Measurements from ENCODE around the gene EDRF1.
"Not testable (repeated sequence)": the region's sequence is repeated elsewhere in the genome, so short reads cannot be mapped to it uniquely, and the experiment has no call there.

EDRF1 gene, protein sequence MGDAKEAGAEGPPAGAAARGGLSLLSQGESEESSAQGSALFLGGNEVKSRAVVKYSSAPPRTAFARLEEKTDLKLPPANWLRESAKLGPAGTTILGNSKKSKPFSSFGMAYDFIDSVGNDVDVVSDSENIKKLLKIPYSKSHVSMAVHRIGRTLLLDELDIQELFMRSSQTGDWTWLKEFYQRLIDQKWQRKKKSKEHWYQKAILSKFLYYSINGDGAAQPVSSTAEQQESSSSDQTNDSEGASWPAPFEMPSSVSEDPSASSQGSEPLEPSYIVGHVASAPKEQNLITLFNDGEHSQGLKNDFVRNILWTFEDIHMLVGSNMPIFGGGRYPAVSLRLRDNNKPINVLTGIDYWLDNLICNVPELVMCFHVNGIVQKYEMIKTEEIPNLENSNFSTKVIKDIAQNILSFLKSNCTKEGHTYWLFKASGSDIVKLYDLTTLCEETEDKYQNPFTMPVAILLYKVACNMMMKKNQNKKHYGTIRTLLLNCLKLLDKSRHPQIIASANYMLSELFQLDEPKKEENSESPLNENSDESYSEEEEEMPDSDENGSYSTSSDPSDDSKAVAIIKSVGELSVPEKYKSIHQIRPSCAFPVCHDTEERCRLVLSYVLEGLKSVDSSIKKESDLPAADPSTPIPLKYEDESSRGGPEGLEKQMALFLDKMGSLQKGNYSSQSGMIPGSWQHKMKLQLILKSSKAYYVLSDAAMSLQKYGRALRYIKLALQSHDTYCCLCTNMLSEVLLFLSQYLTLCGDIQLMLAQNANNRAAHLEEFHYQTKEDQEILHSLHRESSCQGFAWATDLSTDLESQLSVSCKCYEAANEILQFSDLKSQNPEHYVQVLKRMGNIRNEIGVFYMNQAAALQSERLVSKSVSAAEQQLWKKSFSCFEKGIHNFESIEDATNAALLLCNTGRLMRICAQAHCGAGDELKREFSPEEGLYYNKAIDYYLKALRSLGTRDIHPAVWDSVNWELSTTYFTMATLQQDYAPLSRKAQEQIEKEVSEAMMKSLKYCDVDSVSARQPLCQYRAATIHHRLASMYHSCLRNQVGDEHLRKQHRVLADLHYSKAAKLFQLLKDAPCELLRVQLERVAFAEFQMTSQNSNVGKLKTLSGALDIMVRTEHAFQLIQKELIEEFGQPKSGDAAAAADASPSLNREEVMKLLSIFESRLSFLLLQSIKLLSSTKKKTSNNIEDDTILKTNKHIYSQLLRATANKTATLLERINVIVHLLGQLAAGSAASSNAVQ

DNA sequence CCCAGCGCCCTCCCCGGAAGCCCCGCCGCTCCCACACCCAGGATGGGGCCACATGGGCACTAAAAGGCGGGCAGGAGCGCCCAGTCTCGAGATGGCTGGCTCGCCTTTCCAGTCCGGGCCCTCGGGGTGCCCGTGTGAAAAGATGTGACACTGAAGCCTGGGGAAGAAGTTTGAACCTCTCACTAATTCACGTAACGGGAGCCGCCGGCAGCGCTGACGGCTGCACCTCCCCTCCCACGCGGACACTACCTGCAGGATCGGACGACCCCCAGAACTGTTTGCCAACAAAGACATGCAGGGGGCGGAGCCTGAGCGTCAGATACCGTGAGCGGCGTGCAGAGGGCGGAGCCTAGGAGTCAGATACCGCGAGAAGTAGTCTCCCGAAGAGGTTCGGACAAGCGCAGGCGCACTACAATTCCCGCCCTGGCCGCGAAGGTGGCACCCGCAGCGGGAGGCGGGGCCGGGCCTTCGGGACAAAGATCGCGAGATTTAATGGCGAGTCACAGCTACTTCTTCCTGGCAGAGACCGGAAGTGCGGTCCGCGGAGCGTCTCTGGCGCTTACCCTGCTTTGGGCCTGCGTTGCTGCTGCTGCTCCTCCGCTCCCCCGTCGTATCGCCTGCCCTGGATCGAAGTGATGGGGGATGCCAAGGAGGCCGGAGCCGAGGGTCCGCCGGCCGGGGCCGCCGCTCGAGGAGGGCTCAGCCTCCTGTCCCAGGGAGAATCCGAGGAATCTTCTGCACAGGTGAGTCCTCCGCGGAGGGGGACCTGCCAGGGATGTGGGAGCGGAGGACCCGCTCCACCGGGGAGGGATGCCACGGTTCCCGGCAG lies at the start of gene EDRF1:
EDRF1 (plus strand) TSS at position 537 of the 829 bp plus-strand sequence; CDS start at position 636, 99 bp downstream.
- DNase-seq, result peak; percentile 99 to 100

DNA sequence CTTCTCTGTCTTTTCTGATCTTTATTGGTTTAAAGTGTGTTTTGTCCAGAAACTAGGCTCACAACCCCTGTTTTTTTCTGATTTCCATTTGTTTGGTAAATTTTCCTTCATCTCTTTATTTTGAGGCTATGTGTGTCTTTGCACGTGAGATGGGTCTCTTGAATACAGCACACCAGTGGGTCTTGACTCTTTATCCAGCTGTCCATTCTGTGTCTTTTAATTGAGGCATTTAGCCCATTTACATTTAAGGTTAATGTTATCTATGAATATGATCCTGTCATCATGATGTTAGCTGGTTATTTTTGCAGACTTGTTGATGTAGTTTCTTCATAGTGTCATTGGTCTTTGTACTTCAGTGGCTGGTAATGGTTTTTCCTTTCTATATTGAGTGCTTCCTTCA lies 46.6 kb upstream of the EDRF1 start:
- DNase-seq, result no peak

DNA sequence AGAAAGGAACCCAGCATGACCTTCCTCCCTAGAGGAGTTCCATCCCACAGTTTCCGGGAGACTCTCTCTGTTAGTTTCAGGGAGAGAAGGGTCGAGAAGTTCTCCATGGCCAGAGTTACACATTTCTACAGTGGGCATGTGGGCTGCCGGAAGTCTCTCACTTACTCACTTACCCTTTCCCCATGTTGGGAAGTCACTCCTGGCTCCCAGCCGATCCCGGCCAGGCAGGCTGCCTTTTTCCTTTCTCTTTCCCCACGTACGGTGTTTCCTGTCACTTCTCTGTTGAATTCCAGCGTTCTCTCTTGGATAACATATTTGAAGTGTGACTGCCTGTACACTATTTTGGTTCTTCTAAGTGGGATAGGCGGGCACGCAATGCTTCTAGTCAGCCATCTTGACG lies 40.1 kb upstream of the EDRF1 start:
- no peak for DNase-seq

DNA sequence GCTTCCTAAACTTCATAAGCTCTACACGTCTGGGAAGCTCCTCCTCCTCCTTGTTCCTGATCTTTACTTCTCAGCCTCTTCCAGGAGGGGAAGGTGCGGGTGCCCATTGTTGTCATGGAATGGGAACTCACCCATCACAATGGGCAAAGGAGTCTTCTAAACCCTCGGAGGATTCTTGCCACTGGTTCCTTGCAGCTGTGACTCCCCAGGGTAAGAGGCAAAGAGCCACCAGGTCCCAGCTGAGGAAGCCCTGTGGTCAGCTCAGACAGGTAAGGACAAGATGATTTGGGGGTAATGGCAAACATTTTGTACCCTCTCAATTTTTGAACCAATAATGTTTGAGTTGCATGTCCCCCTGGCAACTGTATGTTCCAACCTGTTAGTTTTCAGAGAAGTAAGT lies 36.4 kb upstream of the EDRF1 start, which contains the start of gene TEX36:
TEX36 (minus strand) TSS at position 101 of the 400 bp plus-strand sequence. CDS start 174 bp downstream, outside the sequence.
- DNase-seq, result no peak

DNA sequence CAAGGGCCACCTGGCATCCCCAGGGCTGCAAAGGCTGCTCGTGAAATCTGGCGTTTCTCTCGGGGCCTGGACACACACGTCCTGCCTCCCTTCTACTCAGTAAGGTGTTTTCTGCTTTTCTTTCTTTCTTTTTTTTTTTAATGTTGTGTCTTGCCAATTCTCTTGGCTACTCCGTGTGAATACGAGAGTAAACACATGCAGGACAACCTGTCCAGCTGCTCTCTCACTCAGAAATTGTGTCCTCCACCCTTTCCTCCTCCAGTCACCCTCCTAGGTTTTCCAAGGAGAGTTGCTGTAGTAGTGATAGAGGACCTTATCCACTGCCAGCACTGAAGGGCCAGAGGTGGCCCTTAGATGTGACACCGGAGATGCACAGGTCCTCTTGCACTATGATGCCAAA lies 35.7 kb upstream of the EDRF1 start:
- DNase-seq, result no peak

DNA sequence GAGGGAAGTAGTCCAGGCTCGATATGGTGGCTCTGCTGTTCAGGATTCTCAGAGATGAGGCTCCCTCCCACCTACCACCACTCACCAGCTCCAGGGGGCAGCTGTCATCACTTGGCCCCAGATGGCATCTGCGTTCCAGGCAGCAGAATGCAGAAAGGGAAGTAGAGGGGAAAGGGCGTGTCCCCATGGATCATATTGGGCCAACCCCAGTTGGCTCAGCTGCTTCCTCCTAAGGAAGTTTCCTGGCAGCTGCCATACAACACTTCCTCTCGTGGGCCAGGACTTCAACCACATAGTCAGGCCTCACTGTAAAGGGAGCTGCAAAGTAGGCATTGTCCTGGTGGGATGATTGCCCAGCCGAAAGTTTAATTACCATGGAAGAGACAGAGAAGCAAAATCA lies 34.9 kb upstream of the EDRF1 start:
- DNase-seq, result no peak

DNA sequence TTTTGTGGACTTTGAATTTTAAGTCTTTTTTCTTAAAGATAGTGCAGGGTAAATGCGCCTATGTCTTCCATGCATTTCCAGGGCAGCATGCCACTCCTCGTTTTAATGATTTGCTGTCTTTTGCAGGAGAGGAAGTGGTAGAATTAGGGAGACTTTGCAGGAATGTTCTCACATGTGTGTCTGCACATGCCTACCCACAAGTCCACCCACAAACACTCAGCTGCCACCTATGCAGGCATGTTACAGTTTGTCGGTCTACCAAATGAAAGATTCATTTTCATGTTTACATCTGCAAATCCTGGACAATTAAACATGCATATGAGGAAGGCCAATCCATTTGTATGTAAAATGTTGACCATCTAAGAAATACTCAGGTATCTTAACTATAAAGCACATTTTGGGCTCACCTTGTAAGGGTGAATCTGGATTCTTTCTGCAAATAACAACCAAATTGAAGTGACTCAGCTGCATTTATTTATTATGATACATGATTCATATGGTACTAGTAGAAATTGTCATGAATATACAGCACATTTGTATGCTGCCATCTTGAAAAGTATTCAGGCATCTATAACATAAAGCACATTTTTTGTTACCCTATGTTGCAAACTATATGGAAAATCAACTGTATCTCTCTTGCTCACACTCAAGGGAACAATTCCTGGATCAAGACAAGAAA lies 31.9 kb upstream of the EDRF1 start:
- no peak for DNase-seq

DNA sequence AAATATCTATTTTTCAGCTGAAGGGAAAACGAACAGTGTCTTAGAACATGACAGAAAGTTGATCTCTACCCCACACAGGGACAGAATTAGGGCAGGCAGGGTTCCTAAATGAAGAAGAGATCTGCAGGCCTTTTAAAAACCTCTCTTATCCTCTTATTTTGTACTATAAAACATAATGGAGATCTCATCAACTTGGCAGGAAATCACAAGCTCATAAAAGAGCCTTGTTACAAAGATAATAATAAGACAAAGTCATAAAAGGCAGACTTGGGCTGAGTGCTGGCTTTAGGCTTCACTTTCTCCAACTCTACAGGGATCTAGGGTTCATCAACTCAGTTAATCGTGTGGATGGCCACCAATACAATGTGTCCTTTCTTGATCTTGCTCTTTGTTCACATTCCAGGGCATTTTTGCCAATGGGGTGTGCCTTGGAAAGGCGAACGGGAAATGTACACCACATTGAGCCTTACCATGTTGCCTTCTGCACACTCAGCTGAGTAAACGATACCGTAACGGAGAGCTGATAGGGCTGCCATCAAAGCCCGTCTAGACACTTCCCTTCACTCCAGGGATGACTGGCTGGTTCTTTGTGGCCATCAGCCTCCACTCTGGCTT lies 29.4 kb upstream of the EDRF1 start:
- DNase-seq, result no peak

DNA sequence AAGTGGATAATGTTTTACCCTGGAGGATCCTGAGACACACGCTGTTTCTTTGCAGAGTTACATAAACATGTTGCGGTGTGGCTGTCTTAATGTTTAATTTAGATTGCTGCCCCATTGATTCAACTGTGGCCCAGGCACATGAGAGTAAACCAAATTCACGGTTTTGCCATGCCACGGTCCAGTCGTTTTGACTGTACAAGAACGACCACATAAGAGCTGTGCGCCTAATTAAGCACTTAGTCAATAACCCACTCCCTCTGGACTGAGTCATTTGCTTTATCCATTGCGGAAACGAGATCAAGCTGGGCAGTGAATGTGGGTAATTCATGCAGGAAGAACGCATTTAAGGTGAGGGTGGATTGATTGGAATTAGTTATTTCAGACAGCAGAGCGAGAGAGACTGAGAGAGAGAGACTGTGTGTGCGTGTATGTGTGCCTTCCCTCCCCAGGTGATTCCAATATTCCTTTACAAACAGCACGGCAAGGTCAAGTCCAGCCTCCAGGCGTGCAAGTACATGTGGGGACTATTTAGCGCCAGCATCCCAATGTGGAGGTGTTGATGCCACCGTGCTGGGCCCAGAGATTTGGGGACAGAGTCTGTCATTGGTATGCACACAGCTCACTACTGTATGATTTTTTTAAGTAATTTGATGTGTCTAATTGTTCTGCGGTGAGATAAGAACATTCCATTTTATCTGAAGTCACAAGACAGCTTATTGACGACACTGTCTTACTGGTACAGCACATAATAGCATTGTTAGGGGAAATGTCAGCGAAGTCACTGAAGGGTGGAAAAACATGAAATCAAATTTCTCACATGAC lies 28.1 kb upstream of the EDRF1 start:
- DNase-seq, result no peak

DNA sequence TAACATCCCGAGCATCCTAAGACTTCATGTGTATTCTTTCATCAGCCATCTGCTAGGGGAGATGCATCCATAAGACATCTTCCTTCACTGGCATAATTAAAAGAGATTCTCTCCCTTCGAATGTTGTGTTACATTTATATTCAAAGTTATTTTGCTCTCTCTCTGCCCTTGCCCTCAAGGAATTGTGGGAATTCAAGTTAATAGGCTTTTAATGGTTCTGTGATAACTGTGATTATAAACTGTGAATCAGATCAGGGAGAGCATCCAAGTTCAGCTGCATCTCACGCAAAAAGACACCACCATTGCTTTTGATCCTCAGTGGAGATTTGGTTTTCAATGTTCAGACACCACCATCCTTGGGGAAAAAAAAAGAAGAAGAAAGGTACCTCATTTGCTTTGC lies 27.3 kb upstream of the EDRF1 start:
- DNase-seq, result no peak

DNA sequence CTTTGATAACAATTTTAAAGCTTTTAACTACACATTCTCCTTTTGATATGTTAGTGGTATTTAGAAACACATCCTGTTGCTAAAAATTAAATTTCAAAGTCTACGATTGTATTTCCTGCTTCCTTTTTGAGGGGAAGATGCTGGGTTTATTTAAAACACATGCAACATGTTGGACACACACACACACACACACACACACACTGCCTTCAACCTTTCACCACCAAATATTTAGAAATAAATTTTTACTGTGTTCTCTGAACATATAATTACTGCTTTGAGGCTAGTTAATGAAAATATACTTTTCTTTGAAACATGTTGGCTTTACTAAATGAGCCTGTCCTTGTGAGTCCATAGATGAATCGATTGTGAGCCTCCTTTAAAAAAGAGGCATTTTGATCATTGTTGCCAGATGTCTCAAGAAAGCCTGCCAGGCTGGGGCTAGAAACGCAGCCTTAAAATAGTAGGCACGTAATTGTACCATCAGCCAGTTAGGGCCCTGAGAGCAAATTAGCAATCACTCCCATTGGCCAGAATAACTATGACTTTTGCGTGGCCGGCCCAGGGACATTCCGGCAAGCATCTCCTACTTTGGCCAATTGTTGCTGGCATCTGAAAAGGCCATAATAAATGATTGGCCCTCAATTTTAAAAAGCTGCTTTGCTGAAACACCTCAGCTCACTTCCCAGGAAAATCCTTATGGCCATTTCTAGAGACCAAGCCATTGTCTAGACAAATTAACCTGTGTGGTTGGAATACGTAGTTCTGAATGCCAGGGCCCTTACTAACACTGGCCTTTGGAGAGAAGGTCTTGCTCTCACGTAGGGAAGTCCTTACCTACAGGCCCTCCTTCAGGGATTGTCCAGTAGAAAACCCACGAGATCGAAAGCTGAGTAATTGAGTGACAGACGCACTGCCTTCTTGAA lies 26.6 kb upstream of the EDRF1 start:
- DNase-seq, result no peak

DNA sequence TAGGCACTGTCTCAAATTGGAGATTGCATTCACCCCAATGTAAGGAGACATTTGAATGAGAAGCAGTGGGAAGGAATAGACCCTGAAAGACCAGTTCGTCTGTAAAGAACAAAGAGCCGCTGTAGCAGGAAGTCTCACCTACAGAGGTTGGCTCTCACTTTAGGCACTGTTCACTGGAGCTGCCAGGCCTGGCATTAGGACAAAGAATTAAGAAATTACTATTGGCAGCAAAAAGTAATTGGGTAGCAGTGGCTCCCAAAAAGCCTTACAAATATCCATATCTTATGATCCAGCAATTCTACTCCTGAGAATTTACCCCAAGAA lies 26.0 kb upstream of the EDRF1 start:
- no peak for DNase-seq

DNA sequence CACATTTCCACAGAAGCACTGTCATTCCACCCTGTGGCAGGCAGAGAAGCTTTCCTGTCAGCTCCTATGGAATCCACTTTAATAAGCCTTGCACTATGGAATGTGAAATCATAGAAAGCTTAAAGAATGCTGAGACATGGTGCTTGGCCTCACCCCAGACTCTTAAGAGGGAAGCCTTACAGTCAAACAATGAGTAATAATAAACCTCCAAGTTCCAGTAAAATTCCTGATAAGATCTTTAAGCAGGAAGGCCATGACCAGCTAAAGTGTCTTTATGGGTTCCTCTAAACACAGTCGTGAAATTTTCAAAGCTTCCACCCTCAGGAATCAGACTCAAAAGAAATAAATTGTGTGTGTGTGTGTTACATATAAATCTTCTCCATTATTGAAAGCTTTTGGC lies 24.6 kb upstream of the EDRF1 start:
- DNase-seq, result no peak

DNA sequence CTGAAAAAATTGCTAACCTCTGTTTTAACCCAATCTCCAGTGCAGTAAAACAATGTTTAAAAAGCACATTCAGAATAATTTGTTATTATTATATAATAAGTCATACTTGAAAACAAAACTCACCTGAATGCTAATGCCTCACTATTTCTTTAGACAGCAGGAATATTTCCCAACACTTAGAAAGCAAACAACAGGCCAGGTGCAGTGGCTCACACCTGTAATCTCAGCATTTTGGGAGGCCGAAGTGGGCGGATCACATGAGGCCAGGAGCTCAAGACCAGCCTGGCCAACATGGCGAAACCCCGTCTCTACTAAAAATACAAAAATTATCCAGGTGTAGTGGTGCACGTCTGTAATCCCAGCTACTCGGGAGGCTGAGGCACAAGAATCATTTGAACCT lies 22.6 kb upstream of the EDRF1 start:
- DNase-seq, result not testable (repeated sequence)

DNA sequence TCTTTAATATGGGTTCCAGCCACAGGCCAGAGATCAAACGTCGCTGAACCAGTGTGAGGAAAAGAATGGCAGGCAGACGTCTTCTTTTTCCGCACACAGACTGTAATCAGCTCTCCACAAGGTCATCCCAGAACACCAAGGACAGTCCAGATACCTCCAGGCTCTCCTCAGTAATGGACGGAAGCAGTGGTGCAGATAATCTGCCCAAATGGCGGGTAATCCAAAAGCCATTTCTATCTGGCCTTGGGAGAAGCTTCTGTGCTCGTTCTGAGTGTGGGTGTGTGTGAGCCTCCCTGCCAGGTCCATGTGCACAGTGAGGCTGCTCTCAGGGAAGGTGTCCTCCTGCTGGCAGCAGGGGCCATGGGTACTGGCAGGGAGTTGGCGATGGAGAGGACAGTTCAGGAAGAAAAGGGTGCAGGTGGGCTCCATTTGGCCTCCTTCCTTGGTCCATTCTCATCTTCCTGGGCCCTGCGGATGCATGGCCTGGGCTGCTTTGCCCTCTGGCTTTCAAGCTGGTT lies 21.0 kb upstream of the EDRF1 start:
- DNase-seq, result no peak

DNA sequence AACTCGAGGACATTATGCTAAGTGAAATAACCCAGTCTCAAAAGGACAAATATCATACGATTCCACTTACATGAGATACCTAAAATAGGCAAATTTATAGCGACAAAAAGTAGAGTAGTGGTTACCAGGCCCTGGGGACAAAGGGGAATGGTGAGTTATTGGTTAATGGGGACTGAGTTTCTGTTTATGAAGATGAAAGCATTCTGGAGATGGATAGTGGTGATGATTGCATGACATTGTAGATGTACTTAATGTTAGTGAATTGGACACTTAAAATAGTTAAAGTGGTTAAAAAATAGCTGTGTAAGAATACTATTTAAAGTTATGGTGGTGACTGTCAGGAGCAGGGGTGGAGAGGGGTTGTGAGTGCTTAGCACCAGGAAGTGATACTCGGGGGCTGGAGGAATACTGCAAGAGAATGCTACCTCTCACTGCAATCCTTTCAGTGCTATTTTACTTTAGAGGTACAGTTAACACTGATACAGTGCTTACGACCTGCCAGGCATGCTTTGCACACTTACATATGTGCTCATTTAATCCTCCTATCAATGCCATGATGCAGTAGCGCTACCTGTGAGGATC lies 19.9 kb upstream of the EDRF1 start:
- DNase-seq, result no peak

DNA sequence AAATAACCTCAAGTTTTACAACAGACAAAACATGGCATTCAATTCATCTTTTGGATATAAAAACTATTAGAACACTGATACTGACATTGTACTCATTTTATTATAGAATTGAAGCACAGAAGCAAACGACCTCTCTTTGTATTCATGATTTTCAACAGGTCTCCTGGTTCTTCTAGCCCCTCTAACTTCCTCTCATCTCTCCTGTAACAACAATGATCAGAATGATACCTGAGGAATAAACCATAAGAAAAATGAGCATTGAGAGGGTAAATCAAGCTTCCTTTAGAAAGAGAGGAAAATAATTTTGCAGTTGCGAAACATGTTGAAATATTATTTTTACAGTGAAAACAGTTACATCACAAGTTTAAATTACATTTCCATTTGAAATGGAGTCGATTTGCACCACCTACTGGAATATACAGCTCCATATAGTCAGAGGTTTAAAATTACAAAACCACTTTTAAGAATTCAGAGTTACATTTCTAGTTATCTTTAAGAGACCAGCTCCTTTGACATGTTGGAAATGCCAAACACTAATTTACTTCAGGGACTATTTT lies 19.1 kb upstream of the EDRF1 start:
- no peak for DNase-seq

Data from CD4-positive, alpha-beta T cell treated with Interleukin-4 for 1 hour (primary cell).